Astrocyte (in vitro differentiated cells and primary cell): ENCODE measurements around the gene SLC38A10.

Experiments
- EZH2 ChIP-seq: IDR thresholded peaks from 2 replicates; pipeline ENCODE4 v1.6.1; 2012; ENCODE audit warnings: mild to moderate bottlenecking, low read length, inconsistent platforms; ENCODE audit not compliant: insufficient read depth
- TF ChIP-seq, protein P1 (sequence below): IDR thresholded peaks from 2 replicates; pipeline ENCODE4 v1.5.1; 2011; ENCODE audit warnings: low read depth, mild to moderate bottlenecking, inconsistent platforms, low read length, moderate library complexity; ENCODE audit not compliant: insufficient read depth

DNA sequence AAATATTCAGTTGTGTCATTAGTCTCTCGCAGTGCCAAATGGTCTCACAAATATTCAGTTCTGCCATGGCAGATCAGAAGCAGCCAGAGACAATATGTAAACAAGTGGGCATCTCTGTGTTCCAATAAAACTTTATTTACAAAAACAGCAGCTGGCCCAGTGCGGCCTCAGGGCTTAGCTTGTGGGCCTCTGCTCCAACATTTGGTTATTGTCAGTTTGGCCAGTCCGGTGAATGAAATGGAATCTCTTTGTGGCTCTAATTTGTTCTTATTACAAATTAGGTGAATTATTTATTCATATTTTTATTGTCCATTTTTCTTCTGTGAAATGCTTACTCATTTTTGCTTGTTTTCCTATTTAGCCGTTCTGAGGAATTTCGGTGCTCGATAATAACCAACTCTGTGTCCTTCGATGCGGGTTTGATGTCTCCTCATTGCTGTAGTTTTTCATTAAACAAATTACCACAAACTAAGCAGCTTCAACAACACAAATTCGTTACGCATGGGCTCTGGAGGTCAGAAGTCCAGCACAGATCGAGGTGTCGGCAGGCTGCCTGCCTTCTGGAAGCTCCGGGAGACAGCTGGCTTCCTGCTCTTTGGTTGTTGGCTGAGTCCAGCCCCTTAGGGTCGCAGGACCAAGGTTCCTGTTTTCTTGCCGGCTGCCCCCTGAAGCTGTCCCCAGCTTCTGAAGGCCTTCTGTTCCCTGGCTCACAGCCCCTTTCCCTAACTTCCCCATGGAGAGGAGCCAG is 4.1 kb upstream of the SLC38A10 start:
- TF ChIP-seq, protein P1, sequence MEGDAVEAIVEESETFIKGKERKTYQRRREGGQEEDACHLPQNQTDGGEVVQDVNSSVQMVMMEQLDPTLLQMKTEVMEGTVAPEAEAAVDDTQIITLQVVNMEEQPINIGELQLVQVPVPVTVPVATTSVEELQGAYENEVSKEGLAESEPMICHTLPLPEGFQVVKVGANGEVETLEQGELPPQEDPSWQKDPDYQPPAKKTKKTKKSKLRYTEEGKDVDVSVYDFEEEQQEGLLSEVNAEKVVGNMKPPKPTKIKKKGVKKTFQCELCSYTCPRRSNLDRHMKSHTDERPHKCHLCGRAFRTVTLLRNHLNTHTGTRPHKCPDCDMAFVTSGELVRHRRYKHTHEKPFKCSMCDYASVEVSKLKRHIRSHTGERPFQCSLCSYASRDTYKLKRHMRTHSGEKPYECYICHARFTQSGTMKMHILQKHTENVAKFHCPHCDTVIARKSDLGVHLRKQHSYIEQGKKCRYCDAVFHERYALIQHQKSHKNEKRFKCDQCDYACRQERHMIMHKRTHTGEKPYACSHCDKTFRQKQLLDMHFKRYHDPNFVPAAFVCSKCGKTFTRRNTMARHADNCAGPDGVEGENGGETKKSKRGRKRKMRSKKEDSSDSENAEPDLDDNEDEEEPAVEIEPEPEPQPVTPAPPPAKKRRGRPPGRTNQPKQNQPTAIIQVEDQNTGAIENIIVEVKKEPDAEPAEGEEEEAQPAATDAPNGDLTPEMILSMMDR = no peak
- TF ChIP-seq EZH2 = no peak
